HepG2 (cell line): ENCODE data around the gene ARL3. TPM values are rescaled to one million over a fixed set of nuclear protein-coding genes. Genes with fewer than 3 reads are reported as not detected.

Source experiments
- ATAC-seq: fragments of 200-7000 bp; cut with Tn5 transposase; 3 replicates; pipeline ENCODE4 v1.9.1; 2020; ENCODE audit warnings: mild to moderate bottlenecking, moderate library complexity
- BruUV-seq: library from RNA; stranded (reverse); fragments of 400-500 nt; replicated peaks from 2 replicates; lab custom pipeline; 2021; lab: Mats Ljungman, UMichigan
- CTCF ChIA-PET: fragments of 300-600 bp; formaldehyde crosslinking; extraction: SDS; loops from one replicate; lab custom pipeline; 2021; ENCODE audit warnings: low total read pairs, inconsistent platforms, low intra/inter-chr PET ratio; lab: Yijun Ruan, JAX
- POLR2A ChIA-PET: fragments of 350-600 bp; sonication (Branson Sonifier 250); formaldehyde crosslinking; loops from one replicate; lab custom pipeline; 2020; ENCODE audit warnings: antibody characterized with exemption, inconsistent platforms; lab: Yijun Ruan, JAX
- DNase-seq: peaks from one replicate; pipeline ENCODE4 v3.0.0-alpha.2; 2015; ENCODE audit warnings: low spot score
- FAIRE-seq: peaks from 3 replicates; lab custom pipeline; 2011; peaks lifted over from hg19 to GRCh38; lab: Jason Lieb, UNC
- H2AFZ ChIP-seq: one replicate; pipeline ENCODE4 v1.6.1; 2011; ENCODE audit warnings: low read length, inconsistent platforms
- H3K27ac ChIP-seq: fragments of 300-600 bp; 3 replicates; pipeline ENCODE4 v1.8.0; 2011; ENCODE audit warnings: mixed run types, mild to moderate bottlenecking, mixed read lengths, low read length, inconsistent platforms; ENCODE audit not compliant: insufficient read depth; ENCODE audit errors: extremely low read length
- H3K27me3 ChIP-seq, 2 experiments: fragments of 200-600 bp in 1 of 2; 2 replicates in 1 of 2; 3 replicates in 1 of 2; pipeline versions ENCODE4 v1.6.0 to v1.8.0; 2011; ENCODE audit warnings: low read length in 2 of 2, mild to moderate bottlenecking in 2 of 2, moderate library complexity in 2 of 2, inconsistent platforms in 1 of 2; ENCODE audit not compliant: insufficient read depth in 2 of 2, control insufficient read depth in 1 of 2
- H3K36me3 ChIP-seq, 2 experiments: fragments of 200-600 bp in 1 of 2; replicated peaks in 1 of 2; 2 replicates in 1 of 2; 3 replicates in 1 of 2; pipeline versions ENCODE4 v1.5.1 to v1.8.0; 2011; ENCODE audit warnings: low read length in 2 of 2, inconsistent platforms in 1 of 2; ENCODE audit not compliant: insufficient read depth in 2 of 2, control insufficient read depth in 1 of 2
- H3K4me1 ChIP-seq: 2 replicates; pipeline ENCODE4 v1.5.1; 2012; ENCODE audit warnings: low read length, inconsistent platforms; ENCODE audit not compliant: insufficient read depth
- H3K4me2 ChIP-seq: 2 replicates; pipeline ENCODE4 v1.6.0; 2011; ENCODE audit warnings: low read depth, low read length, inconsistent platforms
- H3K4me3 ChIP-seq, 3 experiments: fragments of 200-600 bp in 1 of 3; sonication (generic), shearing (Covaris generic) in 1 of 3; replicated peaks in 1 of 3; 2 replicates each; pipeline ENCODE4 v1.5.1; 2011 to 2016; ENCODE audit warnings: low read length in 3 of 3, inconsistent platforms in 2 of 3, low read depth in 2 of 3, mild to moderate bottlenecking in 2 of 3, control low read depth in 1 of 3, mixed read lengths in 1 of 3; ENCODE audit not compliant: insufficient read depth in 1 of 3
- H3K79me2 ChIP-seq: one replicate; pipeline ENCODE4 v1.6.1; 2011; ENCODE audit warnings: low read length, inconsistent platforms; ENCODE audit not compliant: insufficient read depth
- H3K9ac ChIP-seq: 2 replicates; pipeline ENCODE4 v1.6.0; 2011; ENCODE audit warnings: mild to moderate bottlenecking, low read depth, low read length, inconsistent platforms; ENCODE audit not compliant: insufficient read depth
- H3K9me3 ChIP-seq: 2 replicates; pipeline ENCODE4 v1.5.1; 2012; ENCODE audit warnings: mild to moderate bottlenecking, low read length
- H4K20me1 ChIP-seq: 2 replicates; pipeline ENCODE4 v1.6.0; 2011; ENCODE audit warnings: inconsistent platforms, mild to moderate bottlenecking, low read length, moderate library complexity; ENCODE audit not compliant: insufficient read depth
- CHCHD3 ChIP-seq: sonication (generic); formaldehyde crosslinking; IDR thresholded peaks from 2 replicates; pipeline ENCODE4 v1.8.0; 2022; ENCODE audit warnings: mild to moderate bottlenecking, missing genetic modification reagents, moderate library complexity
- HOXA5 ChIP-seq: sonication (generic); formaldehyde crosslinking; IDR thresholded peaks from 2 replicates; pipeline ENCODE4 v1.4.0; 2020; ENCODE audit warnings: missing genetic modification reagents
- POLR2AphosphoS2 ChIP-seq: IDR thresholded peaks from 2 replicates; pipeline ENCODE4 v1.6.1; 2011; ENCODE audit warnings: low read depth, low read length, improper control_type of control experiment
- RAD51 ChIP-seq: fragments of 450-650 bp; IDR thresholded peaks from 2 replicates; pipeline ENCODE4 v1.6.1; 2016; ENCODE audit warnings: borderline replicate concordance
- WGBS: methylation state at CpG from one replicate; pipeline ENCODE4 v1.1.6; 2017; ENCODE audit warnings: low lambda C conversion rate; 5-methylcytosine and 5-hydroxymethylcytosine counted together
- in situ Hi-C: cut with HindIII; loops from 2 replicates; pipeline ENCODE4 v1.10.0; 2017; ENCODE audit warnings: low pct_unique_long_range_greater_than_20kb; ENCODE audit not compliant: extremely low pct_ligation_motif_present
- intact Hi-C: fragments of 100-400 bp; cut with micrococcal nuclease; formaldehyde crosslinking; loops from one replicate; pipeline ENCODE4 v1.10.0; 2022; ENCODE audit not compliant: unreplicated experiment
- polyA plus RNA-seq, 8 experiments: library from polyadenylated mRNA; depleted of rRNA in 3 of 8; stranded (reverse) in 7 of 8; unstranded in 1 of 8; fragments of >200 nt; fragmentation: Illumina TruSeq in 4 of 8; extraction: Trizol in 4 of 8; gene quantifications; 2 replicates each; pipeline versions ENCODE4 v1.2.1 to v1.2.3, GENCODE V29; 2011 to 2016; ENCODE audit warnings: low read depth in 4 of 8, missing spikeins in 1 of 8, mixed read lengths in 1 of 8; ENCODE audit not compliant: insufficient read depth in 1 of 8
- total RNA-seq, 5 experiments: library from RNA; depleted of rRNA; stranded (reverse); fragments of >200 nt; fragmentation: Illumina TruSeq; extraction: Trizol; gene quantifications; 2 replicates each; pipeline ENCODE4 v1.2.3, GENCODE V29; 2016; ENCODE audit warnings: low read depth in 1 of 5
- TF ChIP-seq, protein P1 (sequence below): sonication (generic); formaldehyde crosslinking; IDR thresholded peaks from 2 replicates; pipeline ENCODE4 v1.8.0; 2022; ENCODE audit warnings: missing genetic modification reagents, mild to moderate bottlenecking, borderline replicate concordance

ARL3 gene
- total and polyA plus RNA-seq, 2 of the 13 experiments (the other 11 are each of a cell fraction or from before 2014, with no cell fraction given), result 5.2 to 6.6 TPM

DNA sequence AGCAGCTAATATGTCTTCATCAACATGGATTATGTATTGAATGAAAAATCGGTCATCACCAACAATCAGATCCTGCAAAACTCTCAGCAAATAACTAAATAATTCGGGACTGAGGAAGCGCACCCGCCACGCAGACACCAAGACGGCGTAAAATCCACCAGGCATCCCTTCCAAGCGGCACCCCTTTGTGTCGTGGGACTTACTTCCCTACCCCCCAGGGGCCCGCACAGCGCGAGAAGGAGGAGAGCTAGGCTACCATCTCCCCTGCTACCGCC lies 721 bp downstream of the ARL3 start (continued):
- TF ChIP-seq, protein P1, sequence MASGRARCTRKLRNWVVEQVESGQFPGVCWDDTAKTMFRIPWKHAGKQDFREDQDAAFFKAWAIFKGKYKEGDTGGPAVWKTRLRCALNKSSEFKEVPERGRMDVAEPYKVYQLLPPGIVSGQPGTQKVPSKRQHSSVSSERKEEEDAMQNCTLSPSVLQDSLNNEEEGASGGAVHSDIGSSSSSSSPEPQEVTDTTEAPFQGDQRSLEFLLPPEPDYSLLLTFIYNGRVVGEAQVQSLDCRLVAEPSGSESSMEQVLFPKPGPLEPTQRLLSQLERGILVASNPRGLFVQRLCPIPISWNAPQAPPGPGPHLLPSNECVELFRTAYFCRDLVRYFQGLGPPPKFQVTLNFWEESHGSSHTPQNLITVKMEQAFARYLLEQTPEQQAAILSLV (CRISPR knock-in tag), result no peak
- TF ChIP-seq RAD51, result no peak
- no peak for TF ChIP-seq POLR2AphosphoS2

DNA sequence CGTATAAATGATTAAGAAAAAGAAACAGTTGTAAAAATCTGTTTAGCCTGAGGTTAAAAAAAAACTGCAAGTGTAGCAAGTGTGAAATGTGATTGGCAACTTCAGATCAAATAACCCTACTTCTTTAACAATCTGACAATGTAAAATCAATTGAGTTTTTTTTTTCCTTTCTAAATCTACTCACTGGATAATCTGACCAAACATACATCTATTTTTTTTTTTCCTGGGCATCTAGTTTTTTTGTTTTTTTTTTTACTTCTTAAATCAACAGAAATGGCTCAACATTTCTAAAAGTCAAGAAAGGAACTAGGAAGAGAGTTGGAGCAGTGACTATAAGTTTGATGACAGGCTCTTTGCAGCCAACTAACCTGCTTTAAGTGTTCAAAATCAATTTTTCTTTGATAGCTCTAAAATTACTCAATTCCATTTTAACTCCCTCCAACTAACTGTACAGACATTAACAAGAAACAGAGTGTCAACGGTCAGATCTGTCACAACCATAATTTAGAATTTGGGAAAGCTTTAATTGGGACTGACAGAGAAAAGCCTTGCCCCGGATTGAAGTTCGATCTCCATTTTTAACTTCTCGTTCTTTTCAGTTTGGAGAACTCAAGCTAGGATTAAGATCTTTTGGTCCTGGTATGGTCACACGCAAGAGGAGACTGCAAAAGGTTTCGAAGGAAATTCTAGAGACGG lies 1.2 kb downstream of the ARL3 start:
- in situ Hi-C loops (loop anchor here (5.0 kb wide), 1 partner anchor 36 kb away; no protein-coding TSS in a partner anchor), intact Hi-C loops (loop anchor here (2.0 to 10.0 kb wide), 2 partner anchors 34 to 342 kb away; no protein-coding TSS in a partner anchor)
- Histone ChIP-seq H3K4me3 (peak overlapping the region; percentile 84 to 96 (median 91)), H4K20me1 (no peaks in the 10 kb centered on the region), H3K9me3 (no peaks in the 10 kb centered on the region), H3K36me3 (no peaks in the 10 kb centered on the region), H3K79me2 (peaks cover 42% of the 10 kb centered on the region), H3K4me2 (peak overlapping the region; percentile 69), H3K27ac (peak overlapping the region; percentile 73), H3K4me1 (peaks cover 67% of the 10 kb centered on the region), H3K27me3 (no peaks in the 10 kb centered on the region; a peak in 1 of 5 replicates), H3K9ac (peak overlapping the region; percentile 74), H2AFZ (peak overlapping the region; percentile 49)
- TF ChIP-seq HOXA5 (CRISPR knock-in tag), result 0 out of 2 replicates have a peak, but pooled peaks have one; percentile 5
- TF ChIP-seq CHCHD3, result no peak
- BruUV-seq, result no TSS peak
- DNase-seq, result no peak
- ATAC-seq, result no peak
- no peak for FAIRE-seq
- CTCF ChIA-PET, result no interaction called here
- POLR2A ChIA-PET, result interaction anchor here (0.9 to 2.8 kb wide), 12 partner anchors 28 to 205 kb away, joined by 3 to 21 read pairs (median 8); partner anchors contain the start of genes CNNM2, TRIM8 and WBP1L
- 6% methylated on average over 8 of the region's 8 CpGs for WGBS
